Gastroesophageal sphincter (tissue), 4 donors: ENCODE results near the gene PREP. TPM values are rescaled to one million over a fixed set of nuclear protein-coding genes. Genes with fewer than 3 reads are reported as not detected.
A peak's percentile ranks its signal among the peaks of the same experiment; 100 is the strongest.

ENCODE experiments used
- ATAC-seq: fragments of 150-250 bp; one replicate; pipeline ENCODE4 v1.9.1; 2016; ENCODE audit warnings: mild to moderate bottlenecking, moderate library complexity
- H3K27ac ChIP-seq, 4 donors: fragments of 200-600 bp; sonication (generic) in 3 of 4; 1 replicate in 3 of 4; 2 replicates in 1 of 4; pipeline ENCODE4 v1.5.1; 2016 to 2019
- H3K27me3 ChIP-seq: fragments of 200-600 bp; sonication (generic); one replicate; pipeline ENCODE4 v1.5.1; 2019
- H3K36me3 ChIP-seq, 2 donors: fragments of 200-600 bp; sonication (generic); one replicate each; pipeline ENCODE4 v1.5.1; 2019; ENCODE audit warnings: control low read depth in 1 of 2
- H3K4me1 ChIP-seq, 3 donors: fragments of 200-600 bp; sonication (generic); 1 replicate in 2 of 3; 2 replicates in 1 of 3; pipeline ENCODE4 v1.5.1; 2016 to 2019; ENCODE audit warnings: control low read depth in 2 of 3
- H3K4me3 ChIP-seq, 2 donors: fragments of 200-600 bp; sonication (generic); one replicate each; pipeline ENCODE4 v1.5.1; 2019; ENCODE audit warnings: mild to moderate bottlenecking in 1 of 2, moderate library complexity in 1 of 2
- H3K9me3 ChIP-seq, 3 donors: fragments of 200-600 bp; sonication (generic); one replicate each; pipeline ENCODE4 v1.5.1; 2017 to 2019; ENCODE audit warnings: control low read depth in 2 of 3
- CTCF ChIP-seq, 4 experiments: fragments of 200-600 bp in 2 of 4; fragments of 450-650 bp in 2 of 4; sonication (generic) in 1 of 4; IDR thresholded peaks; one replicate each; pipeline ENCODE4 v1.5.1; 2017 to 2019; ENCODE audit warnings: antibody characterized with exemption in 4 of 4, mild to moderate bottlenecking in 2 of 4, moderate library complexity in 2 of 4
- EP300 ChIP-seq: sonication (generic); formaldehyde crosslinking; IDR thresholded peaks from one replicate; pipeline ENCODE4 v1.6.1; 2017; ENCODE audit warnings: antibody characterized with exemption, mild to moderate bottlenecking
- POLR2A ChIP-seq, 2 donors: fragments of 450-650 bp; IDR thresholded peaks; one replicate each; pipeline ENCODE4 v1.6.1; 2017; ENCODE audit warnings: antibody characterized with exemption in 2 of 2, mild to moderate bottlenecking in 2 of 2, moderate library complexity in 1 of 2
- POLR2AphosphoS5 ChIP-seq: sonication (generic); formaldehyde crosslinking; IDR thresholded peaks from one replicate; pipeline ENCODE4 v1.6.1; 2017; ENCODE audit warnings: antibody characterized with exemption
- WGBS, 2 donors: methylation state at CpG; one replicate each; pipeline ENCODE4 v1.1.5; 2018; ENCODE audit warnings: low coverage in 1 of 2; 5-methylcytosine and 5-hydroxymethylcytosine counted together
- total RNA-seq, 4 donors: library from RNA; depleted of rRNA; stranded (reverse); fragments of >200 nt; gene quantifications; one replicate each; pipeline ENCODE4 v1.1.0, GENCODE V29; 2016

PREP gene
- total RNA-seq, 4 donors from 2014 or later = 13.9 to 19.8 (median 17.4) TPM

GRCh38 chr6:105442369-105442768, 39.5 kb upstream of the PREP start:
- TF ChIP-seq CTCF (IDR thresholded peaks at IDR 0.05) (no peak), EP300 (no peak)
- Histone ChIP-seq H3K27me3 (no peaks in the 10 kb centered on the region), H3K27ac (no peak overlapping the region), H3K4me1 (no peaks in the 10 kb centered on the region), H3K36me3 (no peaks in the 10 kb centered on the region), H3K9me3 (no peaks in the 10 kb centered on the region), H3K4me3 (no peak overlapping the region)
- ATAC-seq = no peak
- WGBS, 2 donors = 40 to 73% methylated on average over 1 of the region's 1 CpG

- H3K4me3 ChIP-seq = no peak overlapping the region
- WGBS, 2 donors = 57 to 58% methylated on average over 2 of the region's 2 CpGs
- TF ChIP-seq CTCF (IDR thresholded peaks at IDR 0.05) (no peak), POLR2AphosphoS5 (no peak)
These were observed 34.4 kb upstream of the PREP start for GRCh38 chr6:105437236-105437635.

GRCh38 chr6:105433723-105434122, 30.8 kb upstream of the PREP start:
- Histone ChIP-seq H3K27me3 (no peaks in the 10 kb centered on the region), H3K36me3 (no peaks in the 10 kb centered on the region), H3K4me3 (no peak overlapping the region), H3K9me3 (no peaks in the 10 kb centered on the region), H3K4me1 (no peaks in the 10 kb centered on the region), H3K27ac (no peak overlapping the region)
- no peak for ATAC-seq
- WGBS, 2 donors = 80 to 89% methylated on average over 2 to 3 of the region's 3 CpGs
- TF ChIP-seq POLR2AphosphoS5 (no peak), EP300 (no peak), POLR2A (IDR thresholded peaks at IDR 0.05) (no peak), CTCF (IDR thresholded peaks at IDR 0.05) (no peak)

More at GRCh38 chr6:105437236-105437635, 34.4 kb upstream of the PREP start:
- H3K36me3 ChIP-seq = no peaks in the 10 kb centered on the region
- no peak overlapping the region for H3K27ac ChIP-seq
- no peak for ATAC-seq
- H3K27me3 ChIP-seq = no peaks in the 10 kb centered on the region
- no peaks in the 10 kb centered on the region for H3K9me3 ChIP-seq
- H3K4me1 ChIP-seq = no peaks in the 10 kb centered on the region

GRCh38 chr6:105432797-105433196, 29.9 kb upstream of the PREP start:
- TF ChIP-seq CTCF (IDR thresholded peaks at IDR 0.05) (no peak), POLR2AphosphoS5 (no peak), EP300 (no peak), POLR2A (IDR thresholded peaks at IDR 0.05) (no peak)
- WGBS, 2 donors = 47 to 62% methylated on average over 3 of the region's 3 CpGs
- ATAC-seq = no peak

GRCh38 chr6:105431226-105431625, 28.3 kb upstream of the PREP start:
- H3K27me3 ChIP-seq = no peaks in the 10 kb centered on the region
- H3K4me1 ChIP-seq = no peaks in the 10 kb centered on the region
- no peak for ATAC-seq
- H3K9me3 ChIP-seq = no peaks in the 10 kb centered on the region
- H3K4me3 ChIP-seq = no peak overlapping the region
- H3K27ac ChIP-seq = no peak overlapping the region
- no peaks in the 10 kb centered on the region for H3K36me3 ChIP-seq
- 0 to 16% methylated on average over 1 to 2 of the region's 2 CpGs for WGBS, 2 donors
- TF ChIP-seq CTCF (IDR thresholded peaks at IDR 0.05) = peak; percentile 27 to 62 (median 60)
- TF ChIP-seq EP300 = no peak

More at GRCh38 chr6:105432797-105433196, 29.9 kb upstream of the PREP start:
- no peaks in the 10 kb centered on the region for H3K27me3 ChIP-seq
- H3K4me1 ChIP-seq = no peaks in the 10 kb centered on the region
- no peak overlapping the region for H3K4me3 ChIP-seq
- H3K36me3 ChIP-seq = no peaks in the 10 kb centered on the region
- H3K9me3 ChIP-seq = no peaks in the 10 kb centered on the region
- no peak overlapping the region for H3K27ac ChIP-seq
